ENCODE results near the gene NKX1-2.

DNA sequence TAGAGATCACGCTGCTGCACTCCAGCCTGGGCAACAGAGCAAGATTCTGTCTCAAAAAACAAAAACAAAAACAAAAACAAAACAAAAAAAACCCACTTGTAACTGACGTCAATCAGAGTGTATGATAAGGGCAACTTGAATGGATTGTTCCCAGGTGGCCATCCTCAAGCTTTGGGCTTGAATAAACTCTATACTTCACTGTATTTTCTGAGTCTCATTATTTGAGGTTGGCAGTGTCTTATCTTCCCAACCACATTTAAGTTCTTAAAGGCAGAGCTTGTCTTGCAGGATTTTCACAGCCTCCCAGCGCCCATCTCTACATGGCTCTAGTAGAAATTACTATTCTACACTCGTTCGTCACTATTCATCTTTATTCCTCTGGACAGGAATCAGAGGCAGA lies 26.0 kb downstream of the NKX1-2 start:
- TF ChIP-seq, protein P1, sequence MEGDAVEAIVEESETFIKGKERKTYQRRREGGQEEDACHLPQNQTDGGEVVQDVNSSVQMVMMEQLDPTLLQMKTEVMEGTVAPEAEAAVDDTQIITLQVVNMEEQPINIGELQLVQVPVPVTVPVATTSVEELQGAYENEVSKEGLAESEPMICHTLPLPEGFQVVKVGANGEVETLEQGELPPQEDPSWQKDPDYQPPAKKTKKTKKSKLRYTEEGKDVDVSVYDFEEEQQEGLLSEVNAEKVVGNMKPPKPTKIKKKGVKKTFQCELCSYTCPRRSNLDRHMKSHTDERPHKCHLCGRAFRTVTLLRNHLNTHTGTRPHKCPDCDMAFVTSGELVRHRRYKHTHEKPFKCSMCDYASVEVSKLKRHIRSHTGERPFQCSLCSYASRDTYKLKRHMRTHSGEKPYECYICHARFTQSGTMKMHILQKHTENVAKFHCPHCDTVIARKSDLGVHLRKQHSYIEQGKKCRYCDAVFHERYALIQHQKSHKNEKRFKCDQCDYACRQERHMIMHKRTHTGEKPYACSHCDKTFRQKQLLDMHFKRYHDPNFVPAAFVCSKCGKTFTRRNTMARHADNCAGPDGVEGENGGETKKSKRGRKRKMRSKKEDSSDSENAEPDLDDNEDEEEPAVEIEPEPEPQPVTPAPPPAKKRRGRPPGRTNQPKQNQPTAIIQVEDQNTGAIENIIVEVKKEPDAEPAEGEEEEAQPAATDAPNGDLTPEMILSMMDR (IDR thresholded peaks at IDR 0.05; ENCODE audit: low read depth, low read length) = no peak
- TF ChIP-seq MYC (IDR thresholded peaks at IDR 0.05; ENCODE audit: low read depth, low read length) = no peak
